ENCODE data around the gene TUBB1.

Gene TUBB1

GRCh38 chr20:59020938-59021551, 1.8 kb downstream of the TUBB1 start:
- TF ChIP-seq CTCF (conservative IDR thresholded peaks at IDR 0.05; ENCODE audit: low read depth, low read length), result no peak
- no peak overlapping the region for H3K4me2 ChIP-seq
- no peaks in the 10 kb centered on the region for H3K4me1 ChIP-seq (ENCODE audit: low read depth, poor library complexity, severe bottlenecking)
- H3K27me3 ChIP-seq (ENCODE audit: insufficient read depth, low read depth), result no peaks in the 10 kb centered on the region
- no peak overlapping the region for H2AFZ ChIP-seq (ENCODE audit: low read depth)
- peaks cover 6% of the 10 kb centered on the region; the same call in 1 of the 2 replicates for H3K79me2 ChIP-seq (ENCODE audit: insufficient read depth, low read depth)
- H3K27ac ChIP-seq, result no peak overlapping the region
- H4K20me1 ChIP-seq (ENCODE audit: insufficient read depth), result no peaks in the 10 kb centered on the region
- H3K4me3 ChIP-seq (IDR thresholded peaks at IDR 0.05; ENCODE audit: insufficient read depth, low read depth, low read length), result no peak overlapping the region
- H3K9ac ChIP-seq, result no peak overlapping the region
- H3K36me3 ChIP-seq (ENCODE audit: insufficient read depth), result no peaks in the 10 kb centered on the region

GRCh38 chr20:59022754-59023153, 3.5 kb downstream of the TUBB1 start:
- Histone ChIP-seq H3K4me3 (IDR thresholded peaks at IDR 0.05; ENCODE audit: insufficient read depth, low read depth, low read length) (no peak overlapping the region), H3K9ac (no peak overlapping the region), H4K20me1 (ENCODE audit: insufficient read depth) (no peaks in the 10 kb centered on the region), H3K27me3 (ENCODE audit: insufficient read depth, low read depth) (no peaks in the 10 kb centered on the region), H2AFZ (ENCODE audit: low read depth) (no peak overlapping the region), H3K27ac (no peak overlapping the region), H3K36me3 (ENCODE audit: insufficient read depth) (no peaks in the 10 kb centered on the region), H3K4me1 (ENCODE audit: low read depth, poor library complexity, severe bottlenecking) (peaks cover 5% of the 10 kb centered on the region), H3K4me2 (no peak overlapping the region), H3K79me2 (ENCODE audit: insufficient read depth, low read depth) (peaks cover 21% of the 10 kb centered on the region)
- TF ChIP-seq CTCF (conservative IDR thresholded peaks at IDR 0.05; ENCODE audit: low read depth, low read length), result no peak

- no peak overlapping the region for H2AFZ ChIP-seq (ENCODE audit: low read depth)
- H3K79me2 ChIP-seq (ENCODE audit: insufficient read depth, low read depth), result peaks cover 30% of the 10 kb centered on the region
- H4K20me1 ChIP-seq (ENCODE audit: insufficient read depth), result no peaks in the 10 kb centered on the region
These were observed 4.4 kb downstream of the TUBB1 start for GRCh38 chr20:59023616-59024015.

GRCh38 chr20:59024111-59024530, 4.9 kb downstream of the TUBB1 start:
- peaks cover 35% of the 10 kb centered on the region for H3K79me2 ChIP-seq (ENCODE audit: insufficient read depth, low read depth)
- no peak overlapping the region for H3K4me2 ChIP-seq
- TF ChIP-seq CTCF (conservative IDR thresholded peaks at IDR 0.05; ENCODE audit: low read depth, low read length), result no peak
- no peaks in the 10 kb centered on the region for H4K20me1 ChIP-seq (ENCODE audit: insufficient read depth)
- H3K36me3 ChIP-seq (ENCODE audit: insufficient read depth), result peaks cover 11% of the 10 kb centered on the region; the same call in 1 of the 2 replicates
- H3K27me3 ChIP-seq (ENCODE audit: insufficient read depth, low read depth), result no peaks in the 10 kb centered on the region
- H3K4me3 ChIP-seq (IDR thresholded peaks at IDR 0.05; ENCODE audit: insufficient read depth, low read depth, low read length), result no peak overlapping the region
- H3K4me1 ChIP-seq (ENCODE audit: low read depth, poor library complexity, severe bottlenecking), result peaks cover 18% of the 10 kb centered on the region
- H2AFZ ChIP-seq (ENCODE audit: low read depth), result no peak overlapping the region
- H3K9ac ChIP-seq, result no peak overlapping the region
- no peak overlapping the region for H3K27ac ChIP-seq

More at GRCh38 chr20:59023616-59024015, 4.4 kb downstream of the TUBB1 start:
- no peak overlapping the region for H3K27ac ChIP-seq
- no peak overlapping the region for H3K4me3 ChIP-seq (IDR thresholded peaks at IDR 0.05; ENCODE audit: insufficient read depth, low read depth, low read length)
- no peaks in the 10 kb centered on the region for H3K27me3 ChIP-seq (ENCODE audit: insufficient read depth, low read depth)
- no peak overlapping the region for H3K4me2 ChIP-seq
- peaks cover 13% of the 10 kb centered on the region for H3K4me1 ChIP-seq (ENCODE audit: low read depth, poor library complexity, severe bottlenecking)
- TF ChIP-seq CTCF (conservative IDR thresholded peaks at IDR 0.05; ENCODE audit: low read depth, low read length), result no peak
- peaks cover 6% of the 10 kb centered on the region; the same call in 1 of the 2 replicates for H3K36me3 ChIP-seq (ENCODE audit: insufficient read depth)
- H3K9ac ChIP-seq, result no peak overlapping the region
